Measurements from ENCODE around the gene GDF2.

The GDF2 gene

DNA sequence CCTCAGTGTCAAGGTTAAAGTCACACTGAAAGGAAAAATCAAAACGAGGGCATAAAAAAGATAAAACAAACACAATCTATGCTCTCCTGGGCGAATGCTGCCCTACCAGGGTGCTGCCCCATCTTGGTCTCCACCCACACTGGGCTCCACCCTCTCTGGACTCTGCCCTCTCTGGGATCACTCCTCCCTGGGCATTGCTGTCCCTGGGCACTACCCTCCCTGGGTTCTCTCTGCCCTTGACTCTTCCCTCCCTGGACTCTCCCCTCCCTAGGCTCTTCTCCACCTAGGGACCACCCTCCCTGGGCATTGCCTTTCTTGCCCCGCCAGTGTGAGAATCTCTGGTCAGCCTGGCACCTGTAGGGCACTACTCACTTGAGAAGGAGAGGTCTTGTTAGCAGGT, 8.6 kb downstream of the GDF2 start:
- no peak for TF ChIP-seq CTCF (IDR thresholded peaks at IDR 0.05; ENCODE audit: low read length, missing control alignments)
- no peak overlapping the region for H3K4me3 ChIP-seq (replicated peaks; ENCODE audit: low read depth, low read length)
- no peak for DNase-seq (ENCODE audit: low read depth)

GRCh38 chr10:47331491-47331890, 9.2 kb downstream of the GDF2 start:
- H3K4me3 ChIP-seq (replicated peaks; ENCODE audit: low read depth, low read length): no peak overlapping the region
- no peak for TF ChIP-seq CTCF (IDR thresholded peaks at IDR 0.05; ENCODE audit: low read length, missing control alignments)
- no peak for DNase-seq (ENCODE audit: low read depth)

DNA sequence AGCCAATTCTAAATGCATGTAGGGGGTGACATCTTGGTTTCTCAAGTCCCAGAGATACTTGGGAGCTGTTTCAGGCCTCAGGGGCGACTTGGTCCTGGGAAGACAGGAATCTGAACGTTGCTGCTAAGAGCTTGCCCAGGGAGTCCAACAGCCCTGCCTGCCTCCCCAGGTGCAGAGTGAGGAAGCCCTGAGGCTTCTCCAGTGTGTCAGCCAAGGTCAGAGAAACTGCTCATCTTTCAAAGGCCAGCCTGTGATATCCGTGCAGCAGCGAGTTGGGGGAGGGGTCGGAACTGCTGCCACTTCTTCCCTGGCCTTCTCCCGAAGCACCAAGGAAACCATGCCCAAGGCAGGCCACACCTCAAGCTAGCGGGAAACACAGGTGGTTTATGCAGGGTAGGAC, 9.7 kb downstream of the GDF2 start:
- DNase-seq (ENCODE audit: low read depth): no peak
- no peak for TF ChIP-seq CTCF (IDR thresholded peaks at IDR 0.05; ENCODE audit: low read length, missing control alignments)
- no peak overlapping the region for H3K4me3 ChIP-seq (replicated peaks; ENCODE audit: low read depth, low read length)

DNA sequence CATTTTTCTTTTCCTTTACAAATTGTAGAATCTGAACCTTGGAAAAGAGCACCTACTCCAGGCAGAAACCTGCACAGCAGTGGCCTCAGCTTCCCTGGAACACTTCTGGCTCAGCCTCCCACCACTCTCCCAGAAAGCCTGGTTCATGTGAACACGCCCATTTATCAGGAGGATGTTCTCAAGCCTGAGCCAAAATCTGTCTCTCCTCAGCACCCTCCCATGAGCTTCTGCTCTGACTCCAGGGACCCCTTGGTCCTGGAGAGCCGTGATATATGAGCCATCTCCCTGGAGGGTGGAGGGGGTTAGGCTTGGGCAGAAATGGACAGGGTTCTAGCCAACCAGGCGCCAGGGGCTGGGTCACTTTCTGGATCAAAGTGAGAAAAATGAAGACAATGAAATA, 10.1 kb downstream of the GDF2 start:
- no peak overlapping the region for H3K4me3 ChIP-seq (replicated peaks; ENCODE audit: low read depth, low read length)
- DNase-seq (ENCODE audit: low read depth): no peak
- no peak for TF ChIP-seq CTCF (IDR thresholded peaks at IDR 0.05; ENCODE audit: low read length, missing control alignments)

DNA sequence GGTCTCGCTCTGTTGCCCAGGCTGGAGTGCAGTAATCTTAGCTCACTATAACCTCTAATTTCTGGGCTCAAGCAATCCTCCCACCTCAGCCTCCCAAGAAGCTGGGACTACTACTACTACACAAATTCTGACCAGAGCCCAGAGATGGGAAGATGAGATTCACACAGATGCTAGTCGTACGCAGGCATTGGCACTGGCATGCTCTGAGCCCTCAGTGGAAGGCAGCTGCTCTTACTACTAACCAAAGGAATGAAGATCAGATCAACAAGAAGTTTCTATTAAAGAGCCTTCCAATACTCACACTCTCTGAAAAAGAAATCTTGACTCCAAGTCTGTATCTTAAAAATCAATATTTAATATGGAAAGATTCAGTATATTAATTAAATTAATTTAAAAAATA, 10.7 kb downstream of the GDF2 start:
- no peak overlapping the region for H3K4me3 ChIP-seq (replicated peaks; ENCODE audit: low read depth, low read length)
- DNase-seq (ENCODE audit: low read depth): no peak
- TF ChIP-seq CTCF (IDR thresholded peaks at IDR 0.05; ENCODE audit: low read length, missing control alignments): no peak

DNA sequence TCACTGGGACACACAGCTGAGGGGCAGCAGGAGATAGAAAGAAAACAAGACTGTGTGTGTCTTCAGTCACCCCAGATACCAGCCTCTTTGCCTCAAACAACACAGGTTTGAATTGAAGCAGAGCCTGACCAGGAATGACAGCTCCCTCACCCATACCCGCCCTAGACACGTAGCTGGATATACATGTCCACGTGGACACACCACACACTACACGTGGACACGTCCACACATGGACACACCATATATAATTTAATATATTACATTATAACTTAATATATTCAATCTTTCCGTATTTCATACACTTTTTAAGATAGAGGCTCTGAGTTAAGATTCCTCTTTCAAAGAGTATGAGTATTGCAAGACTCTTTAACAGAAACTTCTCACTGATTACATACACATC, 11.3 kb downstream of the GDF2 start:
- H3K4me3 ChIP-seq (replicated peaks; ENCODE audit: low read depth, low read length): no peak overlapping the region

More for the DNA sequence above, 11.3 kb downstream of the GDF2 start:
- DNase-seq (ENCODE audit: low read depth): no peak
- no peak for TF ChIP-seq CTCF (IDR thresholded peaks at IDR 0.05; ENCODE audit: low read length, missing control alignments)
